Subcutaneous abdominal adipose tissue (tissue), 5 donors: ENCODE data around the gene CADM4.

Experiments used
- H3K27ac ChIP-seq: one replicate; pipeline ENCODE4 v1.7.0; 2013; ENCODE audit warnings: low read depth, mild to moderate bottlenecking, inconsistent platforms, low read length, moderate library complexity
- H3K27me3 ChIP-seq, 5 donors: one replicate each; pipeline ENCODE4 v1.7.0; 2013; ENCODE audit warnings: low read length in 5 of 5, inconsistent platforms in 1 of 5; ENCODE audit not compliant: control insufficient read depth in 5 of 5, insufficient read depth in 4 of 5
- H3K36me3 ChIP-seq, 5 donors: one replicate each; pipeline ENCODE4 v1.7.0; 2013; ENCODE audit warnings: low read length in 5 of 5; ENCODE audit not compliant: control insufficient read depth in 5 of 5, insufficient read depth in 5 of 5
- H3K4me1 ChIP-seq, 5 donors: one replicate each; pipeline ENCODE4 v1.7.0; 2013; ENCODE audit warnings: low read length in 5 of 5, mild to moderate bottlenecking in 3 of 5, moderate library complexity in 1 of 5; ENCODE audit not compliant: control insufficient read depth in 5 of 5, insufficient read depth in 5 of 5
- H3K4me3 ChIP-seq, 5 donors: one replicate each; pipeline ENCODE4 v1.7.0; 2013; ENCODE audit warnings: low read length in 5 of 5, low read depth in 1 of 5
- H3K9ac ChIP-seq, 5 donors: one replicate each; pipeline ENCODE4 v1.7.0; 2013; ENCODE audit warnings: low read length in 5 of 5, mild to moderate bottlenecking in 4 of 5, moderate library complexity in 3 of 5
- H3K9me3 ChIP-seq, 5 donors: one replicate each; pipeline ENCODE4 v1.7.0; 2013; ENCODE audit warnings: low read length in 5 of 5; ENCODE audit not compliant: control insufficient read depth in 5 of 5
- donor health status: healthy.
- donor health status: healthy.
- donor health status: healthy.
- donor health status: healthy.
- donor health status: healthy.

The CADM4 gene

DNA sequence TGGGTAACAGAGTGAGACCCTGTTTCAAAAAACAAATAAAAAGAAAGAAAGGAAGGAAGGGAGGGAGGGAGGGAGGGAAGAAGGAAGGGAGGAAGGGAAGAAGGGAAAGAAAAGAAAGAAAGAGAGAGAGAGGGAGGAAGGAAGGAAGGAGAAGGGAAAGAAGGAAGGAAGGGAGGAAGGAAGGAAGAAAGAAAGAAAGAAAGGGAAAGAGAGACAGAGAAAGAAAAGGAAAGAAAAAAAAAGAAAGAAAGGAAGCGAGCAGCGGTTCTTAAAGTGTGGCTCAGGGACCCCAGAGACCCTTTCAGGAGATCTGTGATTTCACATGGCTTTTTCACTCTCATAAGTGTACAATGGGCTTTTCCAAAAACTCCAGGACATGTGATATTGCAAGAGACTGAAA, 9.9 kb upstream of the CADM4 start:
- Histone ChIP-seq H3K36me3 (peaks cover 0 to 60% (median 19%) of the 10 kb centered on the region in 5 donors), H3K4me1 (peaks cover 0 to 5% (median 0%) of the 10 kb centered on the region in 5 donors), H3K27ac (no peak overlapping the region), H3K27me3 (no peaks in the 10 kb centered on the region), H3K9ac (no peak overlapping the region), H3K9me3 (peaks cover 0 to 3% (median 0%) of the 10 kb centered on the region in 5 donors), H3K4me3 (no peak overlapping the region)

DNA sequence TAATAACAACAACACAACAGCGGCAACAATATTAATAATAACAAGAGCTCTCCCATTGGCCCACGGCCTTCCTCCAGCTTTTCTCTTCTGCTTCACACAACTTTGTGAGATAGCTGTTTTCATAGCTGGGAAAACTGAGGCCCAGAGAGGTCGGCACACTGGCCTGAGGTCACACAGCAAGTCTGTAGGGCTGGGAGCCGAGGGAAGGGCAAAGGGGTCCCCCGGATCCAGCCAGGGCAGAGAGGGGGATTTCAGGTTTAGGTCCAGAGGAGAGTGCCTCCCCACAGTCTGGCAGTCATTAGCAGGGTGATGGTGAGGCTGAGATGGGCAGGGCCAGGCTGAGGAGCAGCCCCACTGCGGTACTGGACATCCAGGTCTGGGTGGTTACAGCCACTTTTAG, 9.0 kb upstream of the CADM4 start:
- Histone ChIP-seq H3K4me1 (peaks cover 0 to 5% (median 0%) of the 10 kb centered on the region in 5 donors), H3K27me3 (no peaks in the 10 kb centered on the region), H3K9me3 (peaks cover 0 to 3% (median 0%) of the 10 kb centered on the region in 5 donors), H3K36me3 (peaks cover 0 to 53% (median 15%) of the 10 kb centered on the region in 5 donors), H3K9ac (no peak overlapping the region), H3K27ac (no peak overlapping the region), H3K4me3 (no peak overlapping the region)

DNA sequence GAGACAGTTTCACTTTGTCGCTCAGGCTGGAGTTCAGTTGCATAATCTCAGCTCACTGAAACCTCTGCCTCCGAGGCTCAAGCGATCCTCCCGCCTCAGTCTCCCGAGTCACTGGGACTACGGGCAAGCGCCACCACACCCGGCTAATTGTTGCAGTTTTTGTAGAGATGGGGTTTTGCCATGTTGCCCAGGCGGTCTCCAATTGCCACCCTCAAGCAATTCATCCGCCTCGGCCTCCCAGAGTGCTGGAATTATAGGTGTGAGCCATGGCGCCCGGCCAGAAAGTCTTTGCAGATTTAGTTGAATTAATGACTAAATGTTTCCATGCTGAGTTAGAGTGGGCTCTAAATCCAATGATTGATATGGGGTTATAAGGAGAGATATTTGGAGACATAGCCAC, 4.5 kb upstream of the CADM4 start:
- H3K27ac ChIP-seq = no peak overlapping the region
- H3K9ac ChIP-seq = no peak overlapping the region
- peaks cover 0 to 15% (median 14%) of the 10 kb centered on the region in 5 donors for H3K27me3 ChIP-seq

DNA sequence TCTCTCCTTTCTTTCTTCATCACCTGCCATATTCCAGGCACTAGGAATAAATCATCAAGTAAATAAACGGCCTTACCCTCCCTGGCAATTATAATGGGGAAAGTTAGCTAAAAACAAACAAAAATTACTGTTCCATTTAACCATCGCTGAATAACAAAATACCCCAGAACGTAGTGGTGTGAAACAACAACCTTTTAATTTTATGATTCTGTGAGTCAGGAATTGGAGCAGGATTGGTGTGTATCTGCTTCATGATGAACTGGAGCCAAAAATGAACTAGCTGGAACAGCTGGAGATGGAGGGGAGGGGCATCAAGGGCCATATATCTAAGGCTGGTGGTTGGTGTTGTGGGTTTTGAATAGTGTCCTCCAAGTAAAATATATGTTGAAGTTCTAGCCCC, 3.7 kb upstream of the CADM4 start:
- H3K4me3 ChIP-seq = no peak overlapping the region
- H3K27me3 ChIP-seq = peaks cover 0 to 24% (median 22%) of the 10 kb centered on the region in 5 donors
- peaks cover 4 to 14% (median 12%) of the 10 kb centered on the region in 5 donors for H3K4me1 ChIP-seq
- peaks cover 0 to 13% (median 4%) of the 10 kb centered on the region in 5 donors for H3K36me3 ChIP-seq
- no peak overlapping the region for H3K27ac ChIP-seq
- no peak overlapping the region for H3K9ac ChIP-seq
- H3K9me3 ChIP-seq = peaks cover 0 to 3% (median 0%) of the 10 kb centered on the region in 5 donors

More for the DNA sequence above, 4.5 kb upstream of the CADM4 start:
- Histone ChIP-seq H3K4me3 (no peak overlapping the region), H3K4me1 (peaks cover 4 to 10% (median 9%) of the 10 kb centered on the region in 5 donors), H3K36me3 (peaks cover 0 to 21% (median 12%) of the 10 kb centered on the region in 5 donors), H3K9me3 (peaks cover 0 to 3% (median 0%) of the 10 kb centered on the region in 5 donors)

DNA sequence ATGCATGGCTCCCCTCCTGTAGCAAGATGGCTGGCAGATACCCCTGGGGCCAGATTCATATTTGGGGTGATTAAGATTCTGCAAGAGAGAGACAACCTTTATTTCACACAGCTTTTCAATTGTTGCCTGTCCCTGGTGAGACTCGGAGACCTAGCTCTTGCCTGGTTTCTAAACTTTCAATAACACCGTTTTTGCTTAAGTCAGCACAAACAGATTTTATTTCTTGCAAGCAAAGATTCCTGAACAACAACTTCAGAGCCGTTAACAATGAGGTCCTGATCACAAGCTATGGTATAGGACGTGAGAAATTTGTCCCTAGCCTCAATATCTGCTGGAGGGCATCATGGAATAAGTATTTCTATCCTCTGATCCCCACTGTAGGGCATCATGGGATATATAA, 2.9 kb upstream of the CADM4 start:
- Histone ChIP-seq H3K27me3 (peaks cover 0 to 28% (median 24%) of the 10 kb centered on the region in 5 donors), H3K4me1 (peaks cover 4 to 14% (median 12%) of the 10 kb centered on the region in 5 donors), H3K9ac (no peak overlapping the region), H3K36me3 (peaks cover 0 to 9% (median 0%) of the 10 kb centered on the region in 5 donors), H3K9me3 (peaks cover 0 to 3% (median 0%) of the 10 kb centered on the region in 5 donors), H3K4me3 (no peak overlapping the region), H3K27ac (no peak overlapping the region)

DNA sequence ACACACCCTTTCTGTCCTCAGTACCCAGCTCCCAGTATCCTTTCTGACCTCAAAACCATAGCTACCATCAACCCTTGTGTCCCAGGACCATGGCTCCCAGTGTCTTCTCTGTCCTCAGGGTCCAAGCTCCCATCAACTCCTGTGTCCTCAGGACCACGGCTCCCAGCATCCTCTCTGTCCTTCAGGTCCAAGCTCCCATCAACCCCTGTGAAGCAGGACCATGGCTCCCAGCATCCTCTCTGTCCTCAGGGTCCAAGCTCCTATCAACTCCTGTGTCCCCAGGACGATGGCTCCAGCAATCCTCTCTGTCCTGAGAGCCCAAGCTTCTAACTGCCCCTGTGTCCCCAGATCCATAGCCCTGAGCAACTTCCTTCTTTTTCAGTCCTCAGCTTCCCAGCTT, 1.7 kb upstream of the CADM4 start:
- Histone ChIP-seq H3K4me3 (no peak overlapping the region), H3K27ac (no peak overlapping the region), H3K36me3 (peaks cover 0 to 4% (median 0%) of the 10 kb centered on the region in 5 donors), H3K4me1 (peaks cover 4 to 14% (median 12%) of the 10 kb centered on the region in 5 donors), H3K9ac (peak overlapping the region in 1 of 5 donors; percentile 75), H3K9me3 (peaks cover 0 to 2% (median 0%) of the 10 kb centered on the region in 5 donors), H3K27me3 (peaks cover 0 to 28% (median 26%) of the 10 kb centered on the region in 5 donors)

DNA sequence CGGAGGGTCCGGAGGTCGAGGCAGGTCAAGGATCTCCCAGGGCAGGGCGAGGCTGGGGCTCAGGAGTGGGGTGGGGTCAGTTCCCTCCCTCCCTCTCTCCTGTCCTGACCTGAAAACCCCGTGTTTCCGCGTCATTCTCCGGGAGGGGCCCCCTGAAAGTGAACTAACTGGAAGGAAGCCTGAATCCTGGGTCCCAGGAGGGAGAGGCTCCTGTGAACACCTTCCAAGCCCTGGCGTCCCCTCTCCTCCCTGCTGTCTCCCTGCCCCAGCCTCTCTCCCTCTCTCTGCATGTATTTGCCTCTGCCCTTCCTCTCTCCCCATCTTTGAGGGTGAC, 741 bp upstream of the CADM4 start:
- peak overlapping the region in 4 of 5 donors; percentile 56 to 78 (median 63) for H3K4me3 ChIP-seq
- no peaks in the 10 kb centered on the region for H3K9me3 ChIP-seq
- H3K27me3 ChIP-seq = peaks cover 0 to 38% (median 29%) of the 10 kb centered on the region in 5 donors
- H3K4me1 ChIP-seq = peaks cover 4 to 14% (median 12%) of the 10 kb centered on the region in 5 donors
- peak overlapping the region in 3 of 5 donors; percentile 16 to 55 (median 41) for H3K9ac ChIP-seq
- no peaks in the 10 kb centered on the region for H3K36me3 ChIP-seq
- no peak overlapping the region for H3K27ac ChIP-seq

DNA sequence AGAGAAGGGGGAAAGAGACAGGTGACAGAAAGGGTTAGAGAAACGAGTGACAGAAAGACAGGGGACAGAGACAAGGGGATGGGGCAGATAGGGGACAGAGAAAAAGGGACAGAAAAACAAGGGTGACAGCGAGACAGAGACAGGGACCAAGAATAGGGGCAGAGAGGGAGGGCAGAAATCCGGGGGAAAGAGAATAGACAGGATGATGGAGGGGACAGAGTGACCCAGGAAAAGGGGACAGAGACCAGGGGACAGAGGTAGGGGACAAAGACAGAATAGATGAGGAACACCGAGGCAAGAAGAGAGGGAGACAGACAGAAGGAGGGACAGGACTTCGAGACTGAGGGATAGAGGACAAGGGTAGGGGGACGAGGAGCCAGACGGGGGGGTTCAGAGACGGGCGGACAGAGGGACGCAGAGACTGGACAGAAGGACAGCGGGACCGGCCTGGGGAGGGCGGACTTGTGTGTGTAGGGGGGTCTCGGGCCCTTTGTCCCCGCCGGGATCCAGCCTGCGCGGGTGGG, 593 bp downstream of the CADM4 start:
- Histone ChIP-seq H3K27me3 (peaks cover 5 to 40% (median 31%) of the 10 kb centered on the region in 5 donors), H3K9ac (no peak overlapping the region), H3K9me3 (no peaks in the 10 kb centered on the region), H3K27ac (no peak overlapping the region), H3K4me3 (peak overlapping the region in 2 of 5 donors; percentile 17 to 45), H3K36me3 (no peaks in the 10 kb centered on the region), H3K4me1 (peaks cover 4 to 14% (median 12%) of the 10 kb centered on the region in 5 donors)

DNA sequence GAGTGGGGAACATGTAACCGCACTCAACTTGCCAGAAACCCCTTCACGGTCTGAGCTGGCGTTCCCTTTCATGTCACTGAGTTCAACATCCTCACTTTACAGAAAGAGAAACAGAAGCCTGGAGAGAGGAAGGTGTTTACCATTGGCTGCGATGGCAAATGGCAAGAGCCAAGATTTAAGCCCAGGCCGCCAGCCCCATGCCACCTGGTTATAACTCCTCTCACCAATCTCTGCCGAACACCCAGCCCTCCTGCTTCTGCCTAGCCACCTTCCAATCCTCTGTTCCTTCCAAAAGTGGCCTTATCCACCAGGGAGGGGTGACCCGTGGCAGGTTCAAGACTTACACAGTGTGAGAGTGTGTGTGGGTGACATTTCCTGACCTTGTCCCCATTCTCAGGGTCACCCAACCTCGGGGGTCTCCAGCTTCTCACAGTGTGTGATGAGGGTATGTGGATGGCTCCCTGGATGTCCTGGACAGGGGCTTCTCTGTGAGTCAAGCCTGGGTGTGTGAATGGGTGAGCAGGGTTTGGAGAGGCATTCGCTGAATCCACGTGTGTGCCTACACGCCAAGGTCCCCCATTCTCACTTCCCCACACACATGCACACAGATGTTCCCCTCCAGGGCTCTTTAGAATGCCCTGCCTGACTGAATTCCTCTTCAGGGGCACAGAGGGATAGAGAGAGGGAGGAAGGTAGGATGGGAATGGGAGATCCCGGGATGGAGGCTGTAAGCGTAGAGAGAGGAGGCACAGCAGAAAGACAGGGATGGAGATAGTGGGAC, 1.2 kb downstream of the CADM4 start:
- Histone ChIP-seq H3K4me1 (peaks cover 4 to 14% (median 12%) of the 10 kb centered on the region in 5 donors), H3K36me3 (no peaks in the 10 kb centered on the region), H3K9me3 (no peaks in the 10 kb centered on the region), H3K9ac (no peak overlapping the region), H3K27me3 (peaks cover 5 to 40% (median 31%) of the 10 kb centered on the region in 5 donors), H3K4me3 (no peak overlapping the region), H3K27ac (no peak overlapping the region)

DNA sequence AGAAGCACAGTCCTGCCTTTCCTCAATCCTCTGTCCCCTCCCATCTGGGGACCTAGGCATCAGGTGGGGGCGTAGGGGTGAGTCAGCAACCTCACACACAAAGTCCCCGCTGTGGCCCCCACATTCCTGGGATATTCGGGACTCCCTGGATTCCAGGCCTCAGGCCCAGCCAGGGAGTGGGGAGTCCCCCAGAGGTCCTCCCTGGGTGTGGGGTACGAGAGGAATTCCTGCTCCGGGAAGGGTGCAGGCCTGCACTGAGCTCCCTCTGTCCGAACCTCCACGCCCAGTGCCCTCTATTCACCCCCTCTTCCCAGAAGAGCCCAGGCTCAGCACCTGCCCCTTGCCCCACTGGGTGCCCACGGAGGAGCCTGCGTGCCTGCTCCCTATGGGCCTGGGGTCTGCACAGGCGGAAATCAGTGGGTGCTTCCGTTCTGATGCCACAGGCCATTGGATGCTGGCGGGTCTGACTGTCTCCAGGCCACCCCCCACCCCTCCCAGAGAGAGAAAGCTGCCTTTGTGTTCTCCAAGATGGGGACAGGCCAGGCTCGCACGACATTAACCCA, 3.4 kb downstream of the CADM4 start:
- Histone ChIP-seq H3K4me1 (peaks cover 0 to 14% (median 12%) of the 10 kb centered on the region in 5 donors), H3K27ac (no peak overlapping the region), H3K9me3 (no peaks in the 10 kb centered on the region), H3K27me3 (peaks cover 5 to 34% (median 27%) of the 10 kb centered on the region in 5 donors), H3K4me3 (no peak overlapping the region), H3K36me3 (no peaks in the 10 kb centered on the region), H3K9ac (no peak overlapping the region)
